ENCODE results near the gene CACNG4.

The CACNG4 gene

DNA sequence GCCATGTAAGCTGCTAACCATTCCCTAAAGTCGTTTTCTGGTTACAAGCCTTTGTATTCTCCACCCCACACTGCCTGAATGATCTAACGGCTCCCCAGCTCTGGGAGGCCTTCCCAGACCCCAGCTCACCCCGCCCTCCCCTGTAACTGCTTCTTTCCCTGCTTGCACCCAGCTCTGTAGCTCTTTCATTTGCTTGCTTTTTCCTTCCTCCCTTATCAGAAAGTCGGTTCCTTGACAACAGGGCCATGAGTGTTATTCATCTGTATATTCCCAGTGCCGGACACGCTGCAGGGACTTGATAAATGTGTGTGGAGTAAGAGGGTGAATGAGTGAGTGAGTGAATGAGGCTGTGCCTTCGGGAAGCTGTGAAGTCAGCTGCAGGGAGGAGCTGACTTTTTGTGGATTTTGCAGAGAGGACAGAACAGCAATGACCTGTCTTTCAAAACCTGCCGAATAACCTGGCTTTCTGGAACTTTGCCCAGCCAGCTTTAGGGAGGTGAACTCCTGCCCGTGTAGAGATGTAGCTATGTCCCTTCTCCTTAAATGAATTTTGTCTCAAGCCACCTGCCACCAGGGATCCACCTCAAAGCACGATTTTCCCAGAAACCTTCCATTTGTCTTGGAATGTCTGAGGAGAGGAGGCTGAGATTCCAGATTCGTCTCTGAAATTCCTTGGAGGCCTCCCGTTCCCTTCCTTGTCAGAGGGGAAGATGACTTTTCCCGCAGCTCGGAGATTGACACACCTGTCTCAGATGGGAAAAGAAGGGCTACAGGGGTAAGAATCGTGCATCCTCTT lies 20.0 kb upstream of the CACNG4 start:
- no peak for DNase-seq

DNA sequence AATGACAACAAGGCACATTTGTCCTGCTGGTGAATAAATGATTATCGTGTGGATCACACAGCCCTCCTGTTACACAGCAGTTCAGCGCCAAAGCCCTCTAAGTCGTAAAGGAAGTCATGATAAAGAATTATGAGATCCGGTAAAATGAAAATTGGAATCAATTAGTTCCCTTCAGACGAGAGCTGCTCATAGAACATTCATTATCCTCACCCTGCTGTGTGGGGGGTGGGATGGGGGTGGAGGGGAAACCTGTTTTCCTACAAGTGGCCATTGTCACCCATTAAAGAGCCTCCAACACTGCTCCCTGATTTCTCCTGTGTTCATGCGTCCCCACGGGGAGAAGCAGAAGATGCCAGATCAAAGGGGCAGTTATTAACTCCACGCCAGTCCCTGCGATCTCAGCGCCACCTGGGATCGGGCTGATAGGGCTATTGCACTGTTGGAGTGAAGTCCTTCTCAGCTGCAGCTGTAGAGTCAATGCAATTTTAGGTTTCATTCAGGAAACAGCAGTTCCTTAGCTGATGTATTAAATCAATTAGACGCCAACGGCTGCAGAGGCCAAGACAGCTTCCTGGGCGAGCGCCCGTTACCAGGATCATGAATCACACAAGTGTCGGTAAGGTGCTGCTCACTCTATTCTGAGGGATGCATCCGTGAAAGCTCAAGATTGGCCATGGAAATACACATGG lies 19.2 kb upstream of the CACNG4 start:
- DNase-seq: no peak

DNA sequence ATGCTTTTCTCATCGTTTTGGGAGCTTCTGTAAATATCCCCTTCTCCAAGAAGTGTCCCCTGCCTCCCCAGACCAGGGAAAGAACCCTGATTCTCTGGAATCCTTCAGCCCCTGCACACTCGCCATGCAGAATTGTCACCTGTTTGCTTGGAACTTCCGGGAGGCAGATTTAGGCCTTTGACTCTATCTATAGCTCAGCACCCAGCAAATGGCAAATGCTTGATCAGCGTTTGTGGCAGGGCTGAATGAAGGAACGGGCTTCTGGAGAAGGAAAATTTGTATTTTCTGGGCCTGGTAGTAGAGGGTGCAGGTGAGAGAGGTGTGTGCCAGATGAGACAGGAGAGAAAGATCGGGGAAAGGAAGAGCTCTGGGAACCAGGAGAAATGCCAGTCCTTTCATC lies 18.3 kb upstream of the CACNG4 start:
- DNase-seq: no peak

DNA sequence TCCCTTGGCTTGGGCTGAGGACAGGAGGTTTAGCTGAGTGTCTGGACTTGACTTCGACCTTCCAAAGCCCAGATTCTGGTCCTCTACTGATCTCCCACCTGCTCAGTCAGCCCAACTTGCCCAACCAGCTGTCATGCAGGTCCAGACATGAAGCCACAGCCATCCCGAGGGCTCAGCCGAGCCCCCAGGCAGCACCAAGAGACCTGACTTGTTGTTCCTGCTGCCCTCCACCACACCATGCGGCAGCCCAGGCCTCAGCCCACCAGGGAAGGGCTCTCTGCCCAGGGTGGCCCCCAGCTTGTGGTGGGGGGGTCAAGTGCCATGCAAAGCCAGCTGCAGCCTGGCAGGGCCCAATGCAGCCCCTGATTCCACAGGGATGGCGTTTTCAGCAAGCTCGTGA lies 17.2 kb upstream of the CACNG4 start:
- no peak for DNase-seq

DNA sequence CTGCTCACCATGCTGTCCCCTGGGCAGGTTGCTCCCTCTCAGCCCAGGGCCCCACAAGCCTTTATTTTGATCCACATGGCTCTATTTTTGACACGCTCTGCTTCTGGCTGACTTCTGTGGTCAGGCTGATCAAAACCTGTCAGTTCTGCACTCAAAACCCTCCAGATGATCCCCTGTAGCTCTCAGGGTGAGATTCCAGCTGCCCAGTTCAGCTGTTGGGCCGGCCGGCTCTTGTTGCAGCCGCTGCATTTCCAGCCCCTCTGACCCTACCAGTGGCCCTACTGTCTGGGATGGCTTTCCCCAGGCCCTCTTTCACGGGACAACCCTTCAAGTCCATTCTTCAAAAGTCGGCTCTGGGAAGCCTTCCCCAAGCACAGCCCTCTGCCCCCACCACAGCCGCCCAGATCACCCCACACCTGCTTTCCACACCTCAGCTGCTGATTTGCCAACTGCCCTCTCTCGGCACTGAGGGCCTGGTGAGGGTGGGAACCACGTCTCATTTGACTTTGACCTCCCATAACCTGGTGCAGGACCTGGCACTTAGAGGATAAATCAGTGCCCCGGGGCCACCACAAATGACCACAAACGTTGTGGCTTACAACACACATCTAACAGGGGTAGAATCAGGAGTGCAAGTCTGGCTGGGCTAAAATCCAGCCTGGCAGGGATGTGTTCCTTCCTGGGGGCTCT lies 16.3 kb upstream of the CACNG4 start:
- DNase-seq: no peak

DNA sequence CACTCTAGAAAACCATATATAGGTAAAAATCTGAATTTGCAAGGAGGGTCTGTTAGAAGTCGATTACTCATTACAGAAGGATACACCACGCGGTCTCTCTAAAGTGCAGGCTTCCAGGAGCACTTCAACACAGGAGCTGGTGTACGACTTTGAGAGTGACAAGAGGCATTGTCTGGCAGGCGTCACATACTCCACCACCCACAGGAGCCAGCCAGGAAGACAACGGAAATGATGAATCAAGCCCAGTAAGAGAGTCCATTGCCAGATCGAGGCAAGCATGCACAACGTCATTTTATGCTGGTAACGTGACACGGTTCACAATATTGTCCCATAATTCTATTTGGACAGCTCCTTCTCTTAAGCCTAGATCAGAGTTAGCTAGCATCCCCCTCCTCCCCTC lies 15.0 kb upstream of the CACNG4 start:
- peak; percentile 21 for DNase-seq

DNA sequence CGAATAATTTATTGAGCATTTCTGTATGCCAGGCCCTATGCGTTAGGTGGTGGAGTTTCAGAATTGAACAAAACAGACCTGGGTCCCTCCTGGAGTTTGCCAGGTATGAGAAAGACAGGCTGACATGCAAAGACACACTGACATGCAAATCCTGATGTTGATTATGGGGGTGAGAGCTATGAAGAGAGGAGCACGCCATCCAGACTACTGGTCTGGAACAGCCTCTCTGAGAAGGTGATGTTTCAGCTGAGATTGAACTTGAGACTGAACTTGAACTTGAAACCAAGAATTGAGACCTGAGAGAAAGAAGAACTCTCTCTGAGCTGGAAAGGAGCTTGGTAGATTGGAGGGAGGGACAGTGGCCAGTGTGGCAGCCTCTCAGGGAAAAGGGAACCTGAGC lies 14.2 kb upstream of the CACNG4 start:
- DNase-seq: no peak

DNA sequence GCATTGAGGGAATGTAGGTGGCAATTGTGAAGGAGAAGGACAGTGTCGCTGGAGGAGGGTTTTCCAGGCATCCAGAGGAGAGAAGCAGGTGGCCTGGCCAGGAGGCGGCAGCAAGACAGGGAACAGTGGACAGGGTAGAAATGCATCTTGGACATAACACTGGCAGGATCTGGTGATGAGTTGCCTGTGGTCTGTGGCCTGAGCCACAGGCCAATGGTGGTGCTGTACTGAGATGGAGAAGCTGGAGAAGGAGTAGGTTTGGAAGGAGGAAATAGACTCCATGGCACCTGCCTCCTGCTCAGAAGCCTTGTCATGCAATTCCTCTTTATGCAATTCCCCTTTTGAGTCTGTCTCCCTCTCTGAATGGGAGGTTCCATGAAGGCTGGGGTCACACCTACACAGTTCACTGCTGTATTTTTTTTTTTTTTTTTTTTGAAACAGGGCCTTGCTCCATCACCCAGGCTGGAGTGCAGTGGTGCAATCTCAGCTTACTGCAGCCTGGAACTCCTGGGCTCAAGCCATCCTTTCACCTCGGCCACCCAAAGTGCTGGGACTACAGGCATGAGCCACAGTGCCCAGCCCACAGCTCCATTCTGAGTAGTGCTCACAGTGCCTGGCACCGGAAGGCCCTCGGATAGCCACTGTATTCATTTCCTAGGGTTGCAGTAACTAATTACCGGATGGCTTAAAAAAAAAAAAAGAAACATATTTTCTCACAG lies 13.5 kb upstream of the CACNG4 start:
- no peak for DNase-seq

DNA sequence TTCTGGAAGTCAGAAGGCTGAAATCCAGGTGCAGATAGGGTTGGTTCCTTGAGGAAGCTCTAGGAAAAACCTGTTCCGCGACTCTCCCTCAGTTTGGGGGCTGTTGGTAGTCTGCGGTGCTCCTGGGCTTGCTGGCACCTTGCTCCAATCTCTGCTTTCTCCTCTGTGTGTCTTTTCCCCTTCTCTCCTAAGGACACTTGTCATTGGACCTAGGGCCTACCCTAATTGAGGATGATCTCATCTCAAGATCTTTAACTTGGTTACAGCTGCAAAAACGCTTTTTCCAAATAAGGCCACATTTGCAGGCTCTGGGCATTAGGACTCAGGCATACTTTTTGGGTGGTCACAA lies 12.9 kb upstream of the CACNG4 start:
- no peak for DNase-seq

DNA sequence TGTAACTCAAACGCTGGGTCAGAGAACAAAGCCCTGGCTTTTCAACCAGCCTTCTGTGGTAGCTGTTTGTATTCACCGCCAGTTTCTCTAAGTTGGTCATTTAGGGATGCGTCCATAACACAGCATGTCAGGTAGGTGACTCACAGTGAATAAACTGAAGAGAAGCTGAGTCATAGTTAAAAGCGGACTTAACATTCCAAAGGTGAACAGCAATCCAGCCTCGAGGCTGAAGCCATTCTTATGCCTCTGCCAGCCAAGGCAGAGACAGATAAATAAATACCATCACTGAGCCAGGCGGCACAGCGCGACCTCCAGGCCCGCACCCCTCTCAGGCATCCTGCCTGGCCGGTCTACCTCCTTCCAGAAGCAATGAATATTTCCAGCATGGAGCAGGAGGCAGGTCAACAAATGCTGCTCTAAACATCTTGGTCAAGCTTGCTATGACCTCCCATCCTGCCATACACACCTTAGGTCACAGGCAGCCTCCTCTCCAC lies 12.4 kb upstream of the CACNG4 start:
- DNase-seq: no peak

DNA sequence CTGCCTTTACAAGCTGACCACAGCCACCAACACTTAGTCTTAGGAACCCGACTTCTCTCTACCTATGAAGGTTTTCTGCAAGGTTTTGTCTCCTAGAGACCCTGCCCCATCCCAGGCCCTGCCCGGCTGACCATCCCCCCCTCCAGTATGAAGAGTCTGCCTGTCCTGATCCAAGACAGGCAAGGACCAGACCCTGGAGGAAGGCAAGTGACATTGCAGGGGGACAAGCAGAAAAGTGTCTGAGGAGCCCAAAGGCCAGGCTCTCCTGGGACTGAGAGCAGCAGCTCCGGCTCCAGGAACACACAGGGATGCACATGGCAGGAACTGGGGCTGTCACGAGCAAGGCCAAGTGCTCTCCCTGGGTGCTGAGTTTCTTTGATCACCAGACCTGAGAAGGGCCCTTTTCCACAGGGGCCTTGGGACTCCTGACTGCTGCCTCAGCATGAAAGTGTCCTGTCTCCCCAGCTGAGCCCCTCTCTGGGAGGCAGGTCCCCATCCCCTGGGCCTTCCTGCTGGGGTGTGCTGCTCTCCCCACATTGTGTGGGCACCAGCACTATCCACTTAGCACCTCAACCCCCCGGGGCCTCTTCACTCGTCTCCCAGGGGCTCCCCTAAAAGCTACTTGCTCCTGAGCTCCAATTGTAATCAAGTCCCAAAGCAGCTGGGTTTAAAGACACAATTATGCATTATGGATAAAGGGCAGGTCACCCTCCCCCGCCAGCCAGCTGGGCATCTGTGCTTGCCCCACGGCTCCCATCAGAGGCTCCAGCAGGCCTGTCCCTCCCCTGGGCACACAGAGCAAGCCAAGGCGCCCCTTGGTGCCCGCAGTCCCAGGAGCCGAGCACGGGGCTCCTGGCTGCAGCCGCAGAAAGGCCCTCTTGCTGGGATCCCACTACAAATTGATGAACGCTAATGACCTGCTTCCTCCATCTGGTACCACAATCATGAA lies 11.6 kb upstream of the CACNG4 start:
- no peak for DNase-seq

DNA sequence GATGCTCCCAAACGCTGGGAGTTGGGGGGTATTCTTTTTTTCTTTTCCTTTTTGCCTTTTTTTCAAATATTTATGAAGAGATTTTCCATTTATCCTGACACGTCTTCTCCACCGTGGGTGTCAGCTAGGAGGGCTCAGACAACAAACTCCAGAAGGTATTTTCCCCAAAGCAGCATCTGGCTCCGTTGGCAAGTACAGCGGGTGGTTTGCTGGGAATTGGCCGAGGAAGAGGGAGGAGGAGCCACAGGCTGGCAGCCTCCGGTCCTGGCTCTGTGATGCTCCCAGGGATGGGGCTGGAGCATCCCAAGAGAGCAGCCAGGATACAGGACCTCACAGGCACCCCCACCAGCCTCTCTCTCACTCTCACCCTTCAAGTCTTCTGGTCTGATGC lies 10.9 kb upstream of the CACNG4 start:
- DNase-seq: no peak

DNA sequence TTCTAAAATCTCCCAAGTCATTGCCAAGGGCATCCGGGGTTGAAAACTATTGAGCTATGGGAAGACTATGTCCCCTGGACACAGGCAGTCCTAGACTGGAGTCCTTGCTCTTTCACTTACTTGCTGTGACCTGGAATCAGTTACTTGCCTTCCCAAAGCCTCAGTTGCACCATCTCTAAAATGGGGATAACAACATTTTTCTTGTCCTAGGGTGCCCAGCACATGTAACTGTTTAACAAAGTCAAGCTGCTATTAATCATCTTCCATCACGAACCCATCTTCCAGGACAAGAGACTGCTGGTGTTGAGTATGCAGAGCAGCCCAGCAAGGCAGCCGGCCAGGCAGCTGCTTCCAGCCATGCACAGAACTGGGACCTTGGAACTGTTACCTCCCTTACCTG lies 9.9 kb upstream of the CACNG4 start:
- no peak for DNase-seq

DNA sequence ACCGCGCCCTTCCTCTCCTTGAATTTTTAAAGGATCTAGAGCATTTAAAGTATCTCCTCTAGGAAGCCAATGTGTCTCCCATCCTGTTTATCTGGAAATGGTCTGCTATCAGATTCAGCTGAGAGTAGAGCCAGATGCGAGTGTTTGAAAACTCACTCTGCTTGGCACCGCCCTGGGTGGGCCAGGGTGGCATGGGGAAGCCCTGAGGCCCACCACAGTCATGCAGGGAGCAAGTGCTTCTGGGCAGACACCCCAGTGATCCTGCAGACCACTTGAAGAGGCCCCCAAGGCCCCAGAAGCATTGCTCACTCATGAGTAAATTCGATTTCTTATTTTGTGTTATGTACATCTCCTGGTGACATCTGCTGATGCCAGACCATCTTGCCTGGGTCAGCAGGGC lies 8.7 kb upstream of the CACNG4 start:
- DNase-seq: no peak

DNA sequence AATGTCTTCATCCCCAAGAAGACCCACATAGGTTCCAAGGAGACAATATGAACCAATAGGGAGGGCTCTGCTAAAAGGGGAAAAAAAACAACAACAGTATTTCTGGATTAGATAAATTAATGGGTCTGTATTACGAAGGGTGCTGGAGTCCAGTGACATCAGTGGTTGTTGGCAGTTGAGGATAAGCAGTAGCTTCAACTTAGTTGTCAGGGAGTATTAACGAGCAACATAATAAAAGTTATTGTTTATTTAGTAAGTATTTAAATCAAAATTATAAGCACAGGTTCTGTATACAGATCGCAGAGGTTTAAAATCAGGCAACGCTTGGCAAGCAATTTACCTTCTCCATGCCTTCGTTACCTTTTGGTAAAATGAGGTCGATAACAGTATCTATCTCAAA lies 7.6 kb upstream of the CACNG4 start:
- DNase-seq: no peak

DNA sequence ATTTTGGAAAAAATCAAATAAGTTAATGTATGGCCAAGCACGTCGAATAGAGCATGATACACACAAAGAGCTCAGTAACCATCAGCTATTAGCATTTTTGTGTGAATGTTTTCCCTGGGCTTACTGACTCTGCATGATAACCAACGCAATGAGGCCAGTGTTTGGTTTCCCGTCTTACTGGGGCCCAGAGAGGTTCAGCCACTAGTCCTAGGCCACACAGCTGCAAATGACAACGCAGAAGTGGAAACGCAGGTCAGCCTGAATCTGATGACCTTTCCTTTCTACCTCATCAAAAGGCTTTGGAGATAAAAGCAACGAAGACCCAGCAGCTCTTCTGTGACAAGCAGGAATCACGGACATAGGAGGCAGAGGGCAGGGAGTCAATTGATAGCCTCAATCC lies 7.2 kb upstream of the CACNG4 start:
- DNase-seq: no peak

DNA sequence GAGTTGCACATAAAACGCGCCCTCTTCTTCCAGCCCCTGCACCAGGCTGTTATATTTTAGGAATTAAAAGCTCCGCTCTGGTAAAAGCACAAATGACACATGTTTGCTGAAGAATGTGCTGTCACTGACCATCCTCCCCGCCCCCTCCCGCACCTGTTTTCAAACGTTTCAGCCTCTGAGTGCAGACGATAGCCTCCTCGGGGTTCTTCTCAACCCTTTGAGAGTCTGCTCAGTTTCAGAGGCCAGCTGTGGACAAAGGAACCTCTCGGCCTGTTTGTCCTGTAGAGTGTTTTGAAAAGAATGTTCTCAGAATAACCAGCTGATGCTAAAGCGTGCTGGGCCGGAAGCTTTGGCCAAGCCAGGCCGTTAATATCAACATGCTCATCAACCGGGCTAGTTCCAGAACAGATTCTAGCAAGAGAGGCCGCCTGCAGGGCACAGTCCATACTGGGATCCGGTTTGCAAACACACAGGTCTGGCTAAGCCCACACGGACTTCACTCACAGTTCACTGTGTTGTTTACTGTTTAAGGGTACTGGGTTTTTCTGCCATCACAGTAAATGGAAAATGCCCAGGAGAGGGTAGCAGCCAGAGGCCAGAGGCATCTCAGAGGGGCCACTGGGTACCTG lies 6.4 kb upstream of the CACNG4 start:
- DNase-seq: no peak

DNA sequence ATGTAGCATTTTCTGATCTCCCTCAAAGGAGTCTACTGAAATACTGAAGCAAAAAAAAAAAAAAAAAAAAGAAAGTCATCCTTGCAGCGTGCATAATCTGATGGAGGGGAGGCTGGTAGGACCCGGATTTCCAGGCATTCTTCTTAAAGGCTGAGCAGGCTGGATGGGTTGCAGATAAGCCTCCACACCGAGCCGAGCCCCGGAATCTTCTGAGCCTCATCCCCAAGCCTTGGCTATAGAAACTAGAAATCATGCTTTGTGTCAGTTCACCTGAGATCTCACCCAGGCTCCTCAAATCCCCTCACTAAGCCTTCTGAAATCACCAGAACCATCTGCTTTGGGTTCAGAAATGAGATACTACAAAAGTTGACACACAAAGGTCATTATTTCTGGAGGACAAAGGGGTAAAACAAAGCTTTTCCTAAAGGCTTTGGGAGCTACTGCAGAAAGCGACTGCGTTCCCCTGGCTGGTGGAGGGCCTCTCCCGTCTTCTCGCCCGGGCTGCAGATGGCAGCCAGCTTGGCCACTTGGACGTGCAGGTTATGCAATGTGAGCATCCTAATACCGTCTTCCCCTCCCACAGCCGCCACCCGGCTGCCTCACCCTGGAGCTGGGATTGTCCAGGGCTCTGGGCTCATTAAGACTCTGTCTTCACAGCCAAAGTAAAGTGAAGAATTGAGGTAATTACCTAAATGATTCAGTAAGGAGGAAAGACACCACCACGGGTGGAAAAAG lies 4.7 kb upstream of the CACNG4 start:
- no peak for DNase-seq

DNA sequence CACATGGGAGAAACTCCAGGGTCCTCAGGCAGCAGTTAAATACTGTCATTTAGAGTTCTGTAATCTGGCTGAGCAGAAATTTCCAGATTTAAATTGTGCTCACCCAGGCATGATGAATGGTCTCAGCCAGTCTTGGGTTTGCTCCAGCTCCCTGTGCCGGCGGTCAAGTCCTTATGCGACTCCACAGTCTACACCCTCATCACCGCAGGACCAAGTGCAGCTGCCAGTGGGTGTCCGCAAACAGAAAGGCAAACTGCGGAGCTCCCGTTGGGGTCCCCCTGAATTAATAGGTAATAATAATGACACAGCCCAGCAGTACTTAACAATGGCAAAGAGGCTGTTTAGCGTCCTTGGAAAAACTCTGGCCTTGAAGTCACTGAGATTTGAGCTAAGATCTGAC lies 3.9 kb upstream of the CACNG4 start:
- DNase-seq: no peak

DNA sequence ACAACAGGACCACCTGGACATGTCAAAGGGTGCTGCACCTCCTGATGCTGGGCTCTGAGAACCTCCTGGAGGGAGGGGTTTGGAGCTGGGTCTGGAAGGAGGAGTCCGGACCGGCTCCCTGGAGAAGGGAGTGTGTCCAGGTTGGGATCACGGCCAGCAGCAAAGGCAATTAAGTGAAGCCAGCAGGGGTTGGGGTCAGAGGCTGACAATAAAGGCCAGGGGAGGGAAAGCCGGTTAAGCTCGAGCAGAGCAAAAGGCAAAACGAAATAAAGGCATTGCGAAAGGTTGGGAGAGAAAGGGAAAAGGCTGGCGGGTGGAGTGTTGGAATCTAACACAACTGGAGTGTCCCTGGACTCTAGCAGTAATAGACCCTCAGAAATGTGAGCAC lies 992 bp upstream of the CACNG4 start:
- no peak for DNase-seq

All from DMS153 (cell line).